MCF 10A (cell line): ENCODE measurements around the gene RIC8B. TPM values are rescaled to one million over a fixed set of nuclear protein-coding genes. Genes with fewer than 3 reads are reported as not detected.

Source experiments
- BruUV-seq: library from RNA; stranded (reverse); fragments of 400-500 nt; replicated peaks from 2 replicates; lab custom pipeline; 2021; lab: Mats Ljungman, UMichigan
- CTCF ChIA-PET: fragments of 300-600 bp; sonication (Branson Sonifier 250); formaldehyde crosslinking; extraction: SDS; loops from one replicate; lab custom pipeline; 2021; ENCODE audit warnings: antibody characterized with exemption, inconsistent platforms; lab: Yijun Ruan, JAX
- POLR2A ChIA-PET: fragments of 300-600, 350-650 bp; sonication (Branson Sonifier 250); formaldehyde crosslinking; extraction: SDS; loops from one replicate; lab custom pipeline; 2020; ENCODE audit warnings: antibody characterized with exemption, inconsistent platforms; lab: Yijun Ruan, JAX
- DNase-seq: peaks from one replicate; pipeline ENCODE4 v3.0.0-alpha.2; 2018; ENCODE audit not compliant: unreplicated experiment
- H3K27ac Mint-ChIP-seq: one replicate; pipeline ENCODE4 v1.8.0; 2022; ENCODE audit warnings: mild to moderate bottlenecking, low read depth, mixed read lengths; ENCODE audit not compliant: unreplicated experiment
- H3K27me3 Mint-ChIP-seq: one replicate; pipeline ENCODE4 v1.8.0; 2022; ENCODE audit warnings: mixed read lengths; ENCODE audit not compliant: insufficient read depth, unreplicated experiment
- H3K36me3 Mint-ChIP-seq: one replicate; pipeline ENCODE4 v1.8.0; 2022; ENCODE audit warnings: mild to moderate bottlenecking, moderate library complexity, mixed read lengths; ENCODE audit not compliant: insufficient read depth, unreplicated experiment
- H3K4me1 Mint-ChIP-seq: one replicate; pipeline ENCODE4 v1.8.0; 2022; ENCODE audit warnings: mixed read lengths; ENCODE audit not compliant: insufficient read depth, unreplicated experiment
- H3K4me3 Mint-ChIP-seq: one replicate; pipeline ENCODE4 v1.8.0; 2022; ENCODE audit warnings: mild to moderate bottlenecking, moderate library complexity, mixed read lengths; ENCODE audit not compliant: unreplicated experiment
- H3K9me3 Mint-ChIP-seq: one replicate; pipeline ENCODE4 v1.8.0; 2022; ENCODE audit warnings: mixed read lengths; ENCODE audit not compliant: unreplicated experiment
- intact Hi-C: fragments of 100-400 bp; cut with micrococcal nuclease; formaldehyde crosslinking; loops from 2 replicates; pipeline ENCODE4 v1.14.1; 2022
- total RNA-seq: library from RNA; stranded (reverse); gene quantifications from 2 replicates; pipeline ENCODE4 v1.2.3, GENCODE V29; 2022
- TF ChIP-seq, protein P1 (sequence below): fragments of 200-600 bp; IDR thresholded peaks from one replicate; pipeline ENCODE4 v1.8.0; 2022; ENCODE audit warnings: antibody characterized with exemption, mild to moderate bottlenecking; ENCODE audit not compliant: unreplicated experiment

RIC8B gene
- total RNA-seq, 1 experiment from 2014 or later = 10.0 TPM

DNA sequence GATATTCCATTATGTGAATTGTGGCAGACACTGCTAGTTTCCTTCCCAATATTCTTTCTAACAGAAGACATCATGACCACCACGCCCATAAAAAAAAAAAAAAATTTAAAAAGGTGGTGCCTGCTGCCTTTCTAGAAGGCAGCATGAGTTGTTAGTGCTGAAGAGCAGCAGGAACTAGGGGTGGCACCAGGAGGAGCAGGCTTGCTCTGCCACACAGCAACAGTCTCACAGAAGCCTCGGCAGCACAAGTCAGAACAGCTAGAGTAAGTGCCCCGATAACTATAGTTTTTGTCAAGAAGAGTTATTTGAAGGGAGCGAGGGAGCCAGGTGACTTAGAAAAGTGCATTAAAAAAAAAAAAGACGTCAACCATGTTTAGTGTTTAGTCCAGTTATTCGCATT lies 114.8 kb downstream of the RIC8B start:
- BruUV-seq = no TSS peak
- H3K36me3 Mint-ChIP-seq = peaks cover 23% of the 10 kb centered on the region
- no peak overlapping the region for H3K27ac Mint-ChIP-seq
- TF ChIP-seq, protein P1, sequence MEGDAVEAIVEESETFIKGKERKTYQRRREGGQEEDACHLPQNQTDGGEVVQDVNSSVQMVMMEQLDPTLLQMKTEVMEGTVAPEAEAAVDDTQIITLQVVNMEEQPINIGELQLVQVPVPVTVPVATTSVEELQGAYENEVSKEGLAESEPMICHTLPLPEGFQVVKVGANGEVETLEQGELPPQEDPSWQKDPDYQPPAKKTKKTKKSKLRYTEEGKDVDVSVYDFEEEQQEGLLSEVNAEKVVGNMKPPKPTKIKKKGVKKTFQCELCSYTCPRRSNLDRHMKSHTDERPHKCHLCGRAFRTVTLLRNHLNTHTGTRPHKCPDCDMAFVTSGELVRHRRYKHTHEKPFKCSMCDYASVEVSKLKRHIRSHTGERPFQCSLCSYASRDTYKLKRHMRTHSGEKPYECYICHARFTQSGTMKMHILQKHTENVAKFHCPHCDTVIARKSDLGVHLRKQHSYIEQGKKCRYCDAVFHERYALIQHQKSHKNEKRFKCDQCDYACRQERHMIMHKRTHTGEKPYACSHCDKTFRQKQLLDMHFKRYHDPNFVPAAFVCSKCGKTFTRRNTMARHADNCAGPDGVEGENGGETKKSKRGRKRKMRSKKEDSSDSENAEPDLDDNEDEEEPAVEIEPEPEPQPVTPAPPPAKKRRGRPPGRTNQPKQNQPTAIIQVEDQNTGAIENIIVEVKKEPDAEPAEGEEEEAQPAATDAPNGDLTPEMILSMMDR = no peak
- H3K4me1 Mint-ChIP-seq = no peaks in the 10 kb centered on the region
- no peaks in the 10 kb centered on the region for H3K27me3 Mint-ChIP-seq
- CTCF ChIA-PET = interaction anchor here (0.5 kb wide), 1 partner anchor 53 kb away, joined by 3 read pairs; no protein-coding TSS in a partner anchor
- POLR2A ChIA-PET = no interaction called here
- DNase-seq = no peak
- intact Hi-C loops = no loop called here
- no peak overlapping the region for H3K4me3 Mint-ChIP-seq
- no peaks in the 10 kb centered on the region for H3K9me3 Mint-ChIP-seq

DNA sequence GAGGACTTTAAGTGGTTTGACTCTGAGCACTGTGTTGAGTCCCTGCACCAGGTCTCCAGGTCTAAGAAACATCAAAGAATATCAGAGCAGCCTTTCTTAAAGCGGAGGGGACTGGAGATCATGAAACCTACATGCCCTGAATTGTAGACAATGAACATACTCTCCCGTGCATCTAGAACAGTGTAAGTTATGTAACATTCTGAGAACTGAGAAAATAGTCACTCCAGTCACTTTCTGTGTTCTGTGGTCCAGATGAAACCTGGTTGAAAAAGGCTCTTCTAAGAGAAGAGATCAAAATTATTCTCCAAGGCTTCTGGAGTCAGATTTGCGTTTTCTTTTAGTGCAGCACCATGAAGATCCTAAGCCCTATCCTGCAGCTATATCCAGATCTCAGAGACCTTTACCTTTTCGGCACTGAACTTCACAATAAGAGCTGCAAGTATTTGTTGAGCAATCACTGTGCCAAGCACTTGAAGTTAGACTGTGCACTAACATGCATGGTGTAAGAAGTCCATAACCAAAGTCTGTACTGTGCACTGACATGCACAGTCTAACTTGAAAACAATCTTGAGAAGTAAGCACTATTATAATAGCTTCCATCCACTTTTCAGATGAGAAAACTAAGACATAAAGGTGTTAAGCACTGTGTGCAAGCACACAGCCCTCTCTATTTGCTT lies 115.6 kb downstream of the RIC8B start:
- BruUV-seq = no TSS peak
- Mint-ChIP-seq H3K36me3 (peaks cover 19% of the 10 kb centered on the region), H3K9me3 (no peaks in the 10 kb centered on the region), H3K27me3 (no peaks in the 10 kb centered on the region), H3K27ac (no peak overlapping the region), H3K4me1 (no peaks in the 10 kb centered on the region), H3K4me3 (no peak overlapping the region)
- POLR2A ChIA-PET = no interaction called here
- CTCF ChIA-PET = interaction anchor here (0.7 to 0.9 kb wide), 2 partner anchors 471 to 1400 kb away, joined by 3 read pairs; no protein-coding TSS in a partner anchor
- intact Hi-C loops = no loop called here
- TF ChIP-seq, protein P1 = no peak
- DNase-seq = no peak

DNA sequence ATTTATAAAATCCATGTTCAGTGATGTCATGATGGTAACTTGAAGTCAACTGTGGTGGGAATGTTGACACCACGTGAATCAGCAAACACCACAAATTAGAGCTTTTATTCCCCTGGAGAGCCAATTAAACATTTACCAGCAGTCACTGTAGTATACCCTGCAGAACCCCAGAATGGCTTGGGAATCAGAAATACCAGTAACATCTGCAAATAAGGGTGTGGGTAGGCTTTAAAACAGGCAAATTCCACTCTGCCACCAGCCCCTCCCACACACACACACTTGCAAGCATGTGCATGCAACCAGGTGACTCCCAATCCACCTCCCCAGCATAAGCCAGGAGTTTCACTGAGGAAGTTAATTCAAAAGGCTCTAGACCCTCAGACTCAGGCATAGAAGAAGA lies 117.6 kb downstream of the RIC8B start:
- CTCF ChIA-PET = interaction anchor here (1.0 to 1.8 kb wide), 3 partner anchors 12 to 668 kb away, joined by 4 to 7 read pairs (median 5); no protein-coding TSS in a partner anchor
- POLR2A ChIA-PET = interaction anchor here (2.4 kb wide), 1 partner anchor 10 kb away, joined by 10 read pairs; no protein-coding TSS in a partner anchor
- intact Hi-C loops = no loop called here
- Mint-ChIP-seq H3K9me3 (no peaks in the 10 kb centered on the region), H3K27me3 (no peaks in the 10 kb centered on the region), H3K4me1 (no peaks in the 10 kb centered on the region), H3K27ac (no peak overlapping the region), H3K36me3 (peaks cover 10% of the 10 kb centered on the region), H3K4me3 (no peak overlapping the region)
- BruUV-seq = no TSS peak
- TF ChIP-seq, protein P1 = no peak
- DNase-seq = no peak

DNA sequence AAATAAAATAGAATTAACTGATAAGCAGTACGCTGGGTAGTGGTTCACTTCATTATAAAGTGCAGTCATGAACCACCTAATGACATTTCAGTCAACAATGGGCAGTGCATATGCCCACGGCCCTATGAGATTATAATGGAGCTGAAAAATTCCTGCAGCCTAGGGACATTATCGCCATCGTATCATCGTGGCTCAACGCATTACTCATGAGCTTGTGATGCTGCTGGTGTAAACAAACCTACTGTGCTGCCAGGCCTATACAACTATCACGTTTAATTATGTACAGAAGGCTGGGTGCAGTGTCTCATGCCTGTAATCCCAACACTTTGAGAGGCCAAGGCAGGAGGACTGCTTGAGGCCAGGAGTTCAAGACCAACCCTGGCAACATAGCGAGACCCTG lies 119.0 kb downstream of the RIC8B start:
- no peaks in the 10 kb centered on the region for H3K27me3 Mint-ChIP-seq
- no TSS peak for BruUV-seq
- H3K4me3 Mint-ChIP-seq = no peak overlapping the region
- DNase-seq = no peak
- no peaks in the 10 kb centered on the region for H3K9me3 Mint-ChIP-seq
- H3K27ac Mint-ChIP-seq = no peak overlapping the region
- H3K4me1 Mint-ChIP-seq = no peaks in the 10 kb centered on the region
- TF ChIP-seq, protein P1 = no peak
- H3K36me3 Mint-ChIP-seq = peaks cover 11% of the 10 kb centered on the region
- ChIA-PET CTCF (interaction anchor here (0.7 to 1.7 kb wide), 3 partner anchors 16 to 508 kb away, joined by 3 read pairs; no protein-coding TSS in a partner anchor), POLR2A (interaction anchor here (1.2 to 2.4 kb wide), 2 partner anchors 9 kb away, joined by 9 to 10 read pairs; no protein-coding TSS in a partner anchor)
- intact Hi-C loops = no loop called here
